ENCODE data around the gene AK8.

Gene AK8

DNA sequence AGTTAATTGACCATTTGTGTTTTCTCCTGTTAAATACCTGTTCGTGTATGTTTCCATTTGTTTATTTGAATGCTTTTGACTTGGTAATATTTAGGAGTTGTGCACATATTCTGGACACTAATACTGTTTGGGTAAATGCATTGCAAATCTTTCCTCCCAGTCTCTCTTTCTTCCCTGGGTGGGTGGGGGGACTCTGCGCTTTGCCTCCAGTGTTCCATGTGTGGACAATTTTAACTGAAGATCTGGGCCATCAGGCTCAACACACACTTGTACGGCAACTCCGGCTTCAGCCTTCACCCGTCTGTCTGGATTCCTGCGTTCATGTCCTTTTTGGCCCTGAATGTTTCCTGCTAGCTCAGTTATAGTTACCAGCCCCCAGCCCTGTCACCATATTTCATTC, 167.8 kb downstream of the AK8 start:
- no peaks in the 10 kb centered on the region for H3K4me1 ChIP-seq
- H3K9me3 ChIP-seq = no peaks in the 10 kb centered on the region
- no peaks in the 10 kb centered on the region for H3K27me3 ChIP-seq
- TF ChIP-seq, protein P1, sequence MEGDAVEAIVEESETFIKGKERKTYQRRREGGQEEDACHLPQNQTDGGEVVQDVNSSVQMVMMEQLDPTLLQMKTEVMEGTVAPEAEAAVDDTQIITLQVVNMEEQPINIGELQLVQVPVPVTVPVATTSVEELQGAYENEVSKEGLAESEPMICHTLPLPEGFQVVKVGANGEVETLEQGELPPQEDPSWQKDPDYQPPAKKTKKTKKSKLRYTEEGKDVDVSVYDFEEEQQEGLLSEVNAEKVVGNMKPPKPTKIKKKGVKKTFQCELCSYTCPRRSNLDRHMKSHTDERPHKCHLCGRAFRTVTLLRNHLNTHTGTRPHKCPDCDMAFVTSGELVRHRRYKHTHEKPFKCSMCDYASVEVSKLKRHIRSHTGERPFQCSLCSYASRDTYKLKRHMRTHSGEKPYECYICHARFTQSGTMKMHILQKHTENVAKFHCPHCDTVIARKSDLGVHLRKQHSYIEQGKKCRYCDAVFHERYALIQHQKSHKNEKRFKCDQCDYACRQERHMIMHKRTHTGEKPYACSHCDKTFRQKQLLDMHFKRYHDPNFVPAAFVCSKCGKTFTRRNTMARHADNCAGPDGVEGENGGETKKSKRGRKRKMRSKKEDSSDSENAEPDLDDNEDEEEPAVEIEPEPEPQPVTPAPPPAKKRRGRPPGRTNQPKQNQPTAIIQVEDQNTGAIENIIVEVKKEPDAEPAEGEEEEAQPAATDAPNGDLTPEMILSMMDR (IDR thresholded peaks at IDR 0.05; ENCODE audit: low read depth, low read length) = no peak
- DNase-seq = no peak
- no peaks in the 10 kb centered on the region for H3K36me3 ChIP-seq
- H3K4me3 ChIP-seq (ENCODE audit: low read depth, low read length) = no peak overlapping the region

DNA sequence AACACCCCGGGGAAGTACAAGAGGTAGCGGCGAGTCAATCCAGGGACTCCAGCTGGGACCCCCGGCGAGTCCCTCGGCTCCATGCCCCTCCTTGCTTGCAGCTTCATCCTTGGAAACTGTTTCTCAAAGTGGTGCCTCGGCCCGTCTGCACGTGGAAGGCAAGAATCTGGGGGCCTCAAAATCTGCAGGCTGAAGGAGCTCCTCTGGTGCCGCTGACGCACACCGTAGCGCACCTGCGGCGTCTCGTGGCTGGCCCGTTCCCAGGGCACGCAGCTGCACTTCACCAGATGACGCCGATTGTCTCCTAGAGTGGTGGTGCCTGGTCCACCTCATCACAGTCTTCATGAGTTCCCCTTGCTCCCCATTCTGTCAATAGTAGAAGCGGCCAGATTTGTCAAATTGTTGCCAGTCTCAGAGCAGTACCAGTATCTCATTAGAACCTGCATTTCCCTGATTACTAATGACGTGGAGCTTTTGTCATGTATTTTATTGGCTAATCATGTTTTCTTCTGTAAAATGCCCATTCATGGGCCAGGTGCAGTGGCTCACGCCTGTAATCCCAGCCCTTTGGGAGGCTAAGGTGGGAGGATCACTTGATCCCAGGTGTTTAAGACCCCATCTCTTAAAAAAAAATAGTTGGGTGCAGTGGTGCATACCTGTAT, 169.2 kb downstream of the AK8 start:
- Histone ChIP-seq H3K27me3 (no peaks in the 10 kb centered on the region), H3K36me3 (no peaks in the 10 kb centered on the region), H3K4me1 (no peaks in the 10 kb centered on the region), H3K4me3 (ENCODE audit: low read depth, low read length) (no peak overlapping the region), H3K9me3 (no peaks in the 10 kb centered on the region)
- no peak for DNase-seq
- TF ChIP-seq, protein P1 (IDR thresholded peaks at IDR 0.05; ENCODE audit: low read depth, low read length) = no peak

DNA sequence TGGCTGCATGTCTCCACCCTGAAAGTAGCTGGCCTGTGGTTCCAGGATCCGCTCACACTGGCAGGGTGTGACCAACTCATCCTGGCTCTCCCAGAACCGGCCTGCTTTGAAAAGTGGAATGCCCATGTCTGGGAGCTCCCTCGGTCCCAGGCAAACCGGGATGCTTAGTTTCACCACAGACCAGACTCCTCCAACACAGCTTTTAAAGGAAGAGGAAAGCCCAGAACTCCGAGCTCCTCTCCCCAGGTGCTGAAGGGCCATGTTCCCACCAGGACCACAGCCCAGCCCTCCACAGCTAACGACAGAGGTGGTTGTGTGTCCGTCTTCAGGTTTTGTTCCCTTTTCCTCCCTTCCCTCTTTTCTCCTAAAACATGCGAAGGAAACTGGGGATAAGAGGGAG, 169.8 kb downstream of the AK8 start:
- Histone ChIP-seq H3K9me3 (no peaks in the 10 kb centered on the region), H3K36me3 (no peaks in the 10 kb centered on the region), H3K4me3 (ENCODE audit: low read depth, low read length) (no peak overlapping the region), H3K4me1 (no peaks in the 10 kb centered on the region), H3K27me3 (no peaks in the 10 kb centered on the region)
- DNase-seq = no peak
- TF ChIP-seq, protein P1 (IDR thresholded peaks at IDR 0.05; ENCODE audit: low read depth, low read length) = no peak

DNA sequence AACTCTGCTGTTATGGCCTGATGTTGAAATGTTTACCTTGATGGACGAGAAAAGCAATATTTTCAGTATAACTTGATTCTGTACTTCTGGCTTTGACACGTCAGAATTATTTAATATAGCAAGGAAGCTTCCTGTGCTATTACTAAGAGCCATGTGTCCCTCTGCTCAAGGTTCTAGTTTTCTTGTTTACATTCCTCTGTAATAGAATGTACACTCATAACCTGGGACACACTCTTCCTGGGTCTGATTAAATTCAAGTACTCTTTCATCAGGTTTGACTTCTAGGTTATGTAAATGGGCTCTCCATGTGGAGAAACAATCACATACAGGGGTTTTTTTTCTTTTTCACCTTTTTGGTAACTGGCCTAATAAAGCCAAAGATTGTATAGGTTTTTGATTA, 174.7 kb downstream of the AK8 start:
- no peaks in the 10 kb centered on the region for H3K36me3 ChIP-seq
- H3K4me3 ChIP-seq (ENCODE audit: low read depth, low read length) = no peak overlapping the region
- H3K27me3 ChIP-seq = no peaks in the 10 kb centered on the region
- DNase-seq = no peak
- H3K9me3 ChIP-seq = no peaks in the 10 kb centered on the region
- no peaks in the 10 kb centered on the region for H3K4me1 ChIP-seq
- TF ChIP-seq, protein P1 (IDR thresholded peaks at IDR 0.05; ENCODE audit: low read depth, low read length) = no peak

DNA sequence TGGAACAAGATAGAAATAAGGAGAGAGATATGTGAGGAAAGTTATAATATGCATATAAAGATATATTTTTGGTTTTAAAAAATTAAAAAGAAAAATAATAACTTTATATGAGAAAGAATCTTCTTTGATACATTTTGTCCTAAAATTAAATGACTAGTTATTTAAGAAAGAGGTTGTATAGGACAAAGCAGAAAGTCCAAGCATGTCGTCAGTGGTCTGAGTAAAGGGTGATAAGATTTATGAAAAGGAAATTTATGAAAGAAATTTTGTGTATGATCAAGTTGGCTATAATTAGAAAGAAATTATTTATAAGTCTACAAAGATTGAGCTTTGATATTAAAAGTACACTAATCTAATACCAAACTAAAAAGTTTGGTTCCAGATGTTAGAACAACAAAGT, 175.8 kb downstream of the AK8 start:
- H3K4me1 ChIP-seq = no peaks in the 10 kb centered on the region
- H3K36me3 ChIP-seq = no peaks in the 10 kb centered on the region
- no peaks in the 10 kb centered on the region for H3K9me3 ChIP-seq
- no peak for DNase-seq
- H3K4me3 ChIP-seq (ENCODE audit: low read depth, low read length) = no peak overlapping the region
- TF ChIP-seq, protein P1 (IDR thresholded peaks at IDR 0.05; ENCODE audit: low read depth, low read length) = no peak
- no peaks in the 10 kb centered on the region for H3K27me3 ChIP-seq

DNA sequence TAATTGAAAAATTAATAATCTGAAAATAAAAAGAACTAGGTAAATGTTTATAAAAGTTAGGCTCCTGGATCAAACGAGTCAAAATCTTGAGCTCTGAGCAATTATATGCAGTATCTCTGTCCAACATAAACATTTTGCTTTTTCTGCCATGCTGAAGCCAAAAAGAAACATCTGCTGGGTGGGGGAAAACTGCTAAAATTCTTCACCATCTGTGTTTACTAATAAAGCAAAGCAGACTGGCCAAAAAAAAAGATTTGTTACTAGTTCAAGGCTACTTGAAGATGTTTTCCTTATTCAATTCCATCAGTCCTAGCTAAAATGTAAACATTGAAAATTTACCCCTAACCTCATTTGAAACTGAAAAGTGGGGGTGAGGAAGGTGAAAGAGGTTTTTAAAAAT, 178.1 kb downstream of the AK8 start:
- Histone ChIP-seq H3K4me3 (ENCODE audit: low read depth, low read length) (no peak overlapping the region), H3K36me3 (no peaks in the 10 kb centered on the region), H3K9me3 (no peaks in the 10 kb centered on the region), H3K4me1 (no peaks in the 10 kb centered on the region), H3K27me3 (no peaks in the 10 kb centered on the region)
- DNase-seq = no peak
- TF ChIP-seq, protein P1 (IDR thresholded peaks at IDR 0.05; ENCODE audit: low read depth, low read length) = no peak
